Spleen (tissue), 7 donors: Measurements from ENCODE around the gene ZXDC.

ENCODE experiments used
- CTCF ChIP-seq, 11 experiments: fragments of 200-600 bp in 7 of 11; fragments of 450-650 bp in 4 of 11; sonication (generic) in 4 of 11; IDR thresholded peaks in 8 of 11; conservative IDR thresholded peaks in 3 of 11; 1 replicate in 7 of 11; 2 replicates in 4 of 11; pipeline versions ENCODE4 v1.4.0 to v1.8.0; 2016 to 2021; ENCODE audit warnings: antibody characterized with exemption in 11 of 11, inconsistent platforms in 4 of 11, mild to moderate bottlenecking in 1 of 11
- POLR2A ChIP-seq, 3 donors: fragments of 450-650 bp; IDR thresholded peaks; one replicate each; pipeline ENCODE4 v1.5.1; 2017; ENCODE audit warnings: antibody characterized with exemption in 3 of 3, mild to moderate bottlenecking in 1 of 3
- donor health status: DM: no; HTN: no; CAD: no; lungs with moderate emphysema.
- donor health status: DM: no; HTN: no; CAD: no.
- donor health status: DM: no; HTN: no; CAD: no.

GRCh38 chr3:126422121-126422520 lies 53.6 kb downstream of the ZXDC start:
- TF ChIP-seq CTCF (IDR thresholded peaks at IDR 0.05 in 8 of 11, conservative IDR thresholded peaks at IDR 0.05 in 3 of 11): no peak
- no peak for TF ChIP-seq POLR2A (IDR thresholded peaks at IDR 0.05)
